ENCODE results near the gene C5orf34.
"Not testable (repeated sequence)": the region's sequence is repeated elsewhere in the genome, so short reads cannot be mapped to it uniquely, and the experiment has no call there.

Gene C5orf34

DNA sequence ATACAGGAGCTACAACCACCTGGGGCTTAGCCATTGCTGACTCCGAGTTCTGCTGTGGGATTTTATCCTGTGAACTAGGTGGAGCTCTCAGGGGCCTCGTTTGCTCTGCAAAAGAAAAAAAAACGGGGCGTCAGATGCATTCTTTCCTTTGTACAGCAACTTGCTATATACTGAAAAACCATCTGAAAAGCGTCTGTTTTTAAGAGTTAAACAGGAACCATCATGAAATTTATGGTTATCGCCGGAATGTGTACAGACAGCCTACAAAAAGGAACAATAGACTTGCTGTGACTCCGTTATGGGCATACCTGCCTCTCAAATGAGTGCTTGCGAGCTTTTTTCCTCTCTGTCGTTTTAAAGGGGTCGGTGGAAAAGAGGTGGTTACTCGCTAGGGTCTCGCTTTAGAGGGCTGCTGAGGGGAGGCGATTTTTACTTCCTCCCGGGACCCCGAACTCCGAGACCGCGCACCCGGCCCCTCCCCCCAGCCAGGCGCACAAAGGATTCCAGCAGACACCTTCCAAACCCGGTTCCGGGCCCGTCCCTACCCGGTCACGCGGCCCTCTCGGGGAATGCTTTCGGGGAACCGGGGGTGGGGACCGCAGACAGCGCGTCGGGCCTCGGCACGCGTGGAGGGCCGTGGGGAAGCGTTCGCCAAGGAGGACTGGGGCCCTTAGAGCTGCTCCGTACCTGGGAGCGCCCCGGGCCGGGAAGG lies 41.1 kb upstream of the C5orf34 start:
- no peak for TF ChIP-seq CTCF (conservative IDR thresholded peaks at IDR 0.05)
- peak overlapping the region; percentile 98 for H3K27ac ChIP-seq

GRCh38 chr5:43554497-43554896 lies 39.5 kb upstream of the C5orf34 start:
- no peak overlapping the region; the same call in 1 of the 2 replicates for H3K27ac ChIP-seq

GRCh38 chr5:43553381-43553780 lies 38.4 kb upstream of the C5orf34 start:
- H3K27ac ChIP-seq: no peak overlapping the region
- TF ChIP-seq CTCF (conservative IDR thresholded peaks at IDR 0.05): no peak

More at GRCh38 chr5:43554497-43554896, 39.5 kb upstream of the C5orf34 start:
- TF ChIP-seq CTCF (conservative IDR thresholded peaks at IDR 0.05): no peak

DNA sequence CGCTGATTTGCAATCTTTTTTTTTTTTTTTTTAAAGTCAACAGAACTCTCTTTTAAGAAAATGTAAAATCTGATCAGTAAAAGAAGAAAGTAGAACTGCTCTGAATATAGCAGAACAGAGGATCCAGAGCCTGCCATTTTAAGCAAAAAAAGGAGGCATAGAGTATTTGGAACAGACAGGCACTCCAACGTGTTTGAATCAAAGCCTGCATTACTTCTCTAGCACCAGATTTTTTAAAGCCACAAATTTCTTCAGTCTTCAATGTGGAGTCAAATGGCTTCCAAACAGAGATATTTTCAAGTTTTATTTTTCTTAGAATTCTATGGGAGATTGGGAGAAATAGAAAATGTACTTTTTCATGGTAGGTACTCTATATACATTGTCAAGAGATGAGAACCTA lies 36.8 kb upstream of the C5orf34 start:
- no peak overlapping the region for H3K27ac ChIP-seq
- no peak for TF ChIP-seq CTCF (conservative IDR thresholded peaks at IDR 0.05)

- not testable (repeated sequence) for H3K27ac ChIP-seq
These were observed 34.3 kb upstream of the C5orf34 start for GRCh38 chr5:43549272-43549671.

- TF ChIP-seq CTCF (conservative IDR thresholded peaks at IDR 0.05): no peak
- H3K27ac ChIP-seq: no peak overlapping the region
These were observed 33.4 kb upstream of the C5orf34 start for GRCh38 chr5:43548358-43548757.

- H3K27ac ChIP-seq: no peak overlapping the region
- no peak for TF ChIP-seq CTCF (conservative IDR thresholded peaks at IDR 0.05)
These were observed 32.6 kb upstream of the C5orf34 start for GRCh38 chr5:43547532-43547931.

GRCh38 chr5:43543434-43543833 lies 28.5 kb upstream of the C5orf34 start:
- TF ChIP-seq CTCF (conservative IDR thresholded peaks at IDR 0.05): no peak
- no peak overlapping the region for H3K27ac ChIP-seq
